Uterus (tissue), 2 donors: Measurements from ENCODE around the gene PDLIM1.

Experiments
- CTCF ChIP-seq, 4 experiments: fragments of 200-600 bp in 2 of 4; fragments of 450-650 bp in 2 of 4; sonication (generic) in 2 of 4; IDR thresholded peaks; one replicate each; pipeline ENCODE4 v1.5.1; 2016 to 2019; ENCODE audit warnings: antibody characterized with exemption in 4 of 4, mild to moderate bottlenecking in 2 of 4, moderate library complexity in 1 of 4
- POLR2A ChIP-seq, 2 donors: fragments of 450-650 bp; IDR thresholded peaks; one replicate each; pipeline ENCODE4 v1.6.1; 2016; ENCODE audit warnings: antibody characterized with exemption in 2 of 2, mild to moderate bottlenecking in 1 of 2, moderate library complexity in 1 of 2

GRCh38 chr10:95244152-95244551, 46.7 kb downstream of the PDLIM1 start:
- no peak for TF ChIP-seq CTCF (IDR thresholded peaks at IDR 0.05)
- TF ChIP-seq POLR2A (IDR thresholded peaks at IDR 0.05): no peak
